ENCODE data around the gene ADSS1.

Gene ADSS1

GRCh38 chr14:104700225-104700651 lies 23.8 kb upstream of the ADSS1 start:
- DNase-seq = no peak

- DNase-seq = no peak
These were observed 23.2 kb upstream of the ADSS1 start for GRCh38 chr14:104700747-104701217.

GRCh38 chr14:104701383-104702076 lies 22.5 kb upstream of the ADSS1 start:
- DNase-seq = no peak

GRCh38 chr14:104702106-104702505 lies 21.9 kb upstream of the ADSS1 start:
- no peak for DNase-seq

- no peak for DNase-seq
These were observed 21.4 kb upstream of the ADSS1 start for GRCh38 chr14:104702673-104703072.

GRCh38 chr14:104703269-104703668 lies 20.8 kb upstream of the ADSS1 start:
- DNase-seq = no peak

- DNase-seq = no peak
These were observed 19.8 kb upstream of the ADSS1 start for GRCh38 chr14:104704252-104704651.

GRCh38 chr14:104705340-104706047 lies 18.5 kb upstream of the ADSS1 start:
- no peak for DNase-seq

DNA sequence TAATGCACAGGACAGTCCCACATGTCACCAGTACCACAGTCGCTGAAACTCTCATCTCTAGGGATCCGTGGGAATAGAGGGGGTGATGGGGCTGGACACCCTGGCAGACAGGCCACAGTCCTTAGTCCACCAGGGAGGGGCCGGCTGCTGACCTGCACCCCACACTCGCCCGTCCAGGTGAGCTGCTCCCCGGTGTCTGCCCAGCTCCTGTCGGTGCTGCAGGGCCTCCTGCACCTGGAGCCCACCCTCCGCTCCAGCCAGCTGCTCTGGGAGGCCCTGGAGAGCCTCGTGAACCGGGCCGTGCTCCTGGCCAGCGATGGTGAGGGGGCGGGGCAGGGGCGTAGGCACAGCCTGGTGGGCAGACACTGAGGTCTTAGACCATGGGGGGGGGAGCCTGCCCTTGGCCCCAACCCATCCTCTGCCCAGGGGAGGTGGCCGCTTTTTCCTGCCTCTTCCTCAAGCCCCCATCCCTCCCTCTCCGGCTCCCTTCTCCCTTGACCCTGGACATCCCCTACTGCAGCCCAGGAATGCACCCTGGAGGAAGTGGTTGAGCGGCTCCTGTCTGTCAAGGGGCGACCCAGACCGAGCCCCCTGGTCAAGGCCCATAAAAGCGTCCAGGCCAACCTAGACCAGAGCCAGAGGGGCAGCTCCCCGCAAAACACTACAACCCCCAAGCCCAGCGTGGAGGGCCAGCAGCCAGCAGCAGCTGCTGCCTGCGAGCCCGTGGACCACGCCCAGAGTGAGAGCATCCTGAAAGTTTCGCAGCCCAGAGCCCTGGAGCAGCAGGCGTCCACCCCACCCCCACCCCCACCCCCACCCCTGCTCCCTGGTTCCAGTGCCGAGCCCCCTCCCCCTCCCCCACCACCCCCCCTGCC lies 17.1 kb upstream of the ADSS1 start:
- no peak for DNase-seq

- no peak for DNase-seq
These were observed 16.1 kb upstream of the ADSS1 start for GRCh38 chr14:104707608-104708595.

GRCh38 chr14:104708606-104709268 lies 15.3 kb upstream of the ADSS1 start:
- DNase-seq = no peak

DNA sequence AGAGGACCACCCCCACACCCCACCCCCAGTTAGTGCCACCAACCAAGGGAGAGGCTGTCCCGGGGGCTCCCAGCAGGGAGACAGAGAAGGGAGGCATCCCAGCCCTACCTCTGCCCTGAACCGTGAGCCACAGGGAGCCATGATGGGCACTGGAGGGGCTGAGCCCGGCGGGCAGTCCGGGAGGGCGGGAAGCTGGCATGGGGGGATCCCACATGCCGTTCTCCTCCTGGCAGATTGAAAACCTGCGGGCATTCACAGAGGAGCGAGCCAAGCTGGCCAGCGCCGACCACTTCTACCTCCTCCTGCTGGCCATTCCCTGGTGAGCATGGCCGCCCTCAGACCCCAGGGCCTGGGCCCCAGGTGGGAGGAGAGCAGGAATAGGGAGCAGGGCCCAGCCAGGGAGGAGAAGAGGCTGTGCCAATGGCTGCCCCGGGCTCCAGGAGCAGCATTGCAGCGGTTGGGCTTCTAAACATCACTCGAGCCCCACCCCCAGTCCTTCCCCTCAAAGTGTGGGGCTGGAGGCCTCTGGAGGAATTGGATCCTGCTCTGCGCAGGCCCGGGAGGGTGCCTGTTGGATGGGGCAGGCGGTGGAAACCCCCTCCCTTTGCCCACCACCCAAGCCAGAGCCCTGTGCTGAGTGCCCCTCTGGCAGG lies 14.5 kb upstream of the ADSS1 start:
- no peak for DNase-seq

- DNase-seq = no peak
These were observed 13.8 kb upstream of the ADSS1 start for GRCh38 chr14:104710071-104710735.

DNA sequence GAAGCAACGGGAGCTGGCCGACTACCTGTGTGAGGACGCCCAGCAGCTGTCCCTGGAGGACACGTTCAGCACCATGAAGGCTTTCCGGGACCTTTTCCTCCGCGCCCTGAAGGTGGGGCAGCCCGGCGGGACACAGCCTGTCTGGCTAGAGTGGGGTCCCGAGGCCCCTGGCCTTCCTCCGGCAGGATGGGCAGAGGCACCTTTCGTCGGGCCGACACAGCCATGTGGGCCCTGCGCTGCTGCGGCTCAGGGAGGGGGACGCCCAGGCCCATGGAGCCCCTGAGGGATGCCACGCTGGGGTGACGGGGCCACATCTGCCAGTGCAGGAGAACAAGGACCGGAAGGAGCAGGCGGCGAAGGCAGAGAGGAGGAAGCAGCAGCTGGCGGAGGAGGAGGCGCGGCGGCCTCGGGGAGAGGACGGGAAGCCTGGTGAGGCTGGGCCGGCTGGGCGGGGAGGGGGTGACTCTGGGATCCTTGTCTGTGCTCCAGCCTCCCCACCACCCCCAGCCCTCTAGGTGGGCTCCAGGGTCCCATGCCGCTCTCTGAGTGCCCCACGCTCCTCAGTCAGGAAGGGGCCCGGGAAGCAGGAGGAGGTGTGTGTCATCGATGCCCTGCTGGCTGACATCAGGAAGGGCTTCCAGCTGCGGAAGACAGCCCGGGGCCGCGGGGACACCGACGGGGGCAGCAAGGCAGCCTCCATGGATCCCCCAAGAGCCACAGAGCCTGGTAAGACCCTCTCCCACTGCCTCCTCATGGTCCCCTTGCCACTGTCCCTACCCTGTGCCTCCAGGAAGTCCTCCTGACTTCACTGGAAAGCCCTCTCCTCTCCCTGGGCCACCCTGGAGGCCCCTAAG lies 10.9 kb upstream of the ADSS1 start:
- DNase-seq = no peak

GRCh38 chr14:104714066-104714465 lies 10.0 kb upstream of the ADSS1 start:
- DNase-seq = no peak

GRCh38 chr14:104714681-104715080 lies 9.3 kb upstream of the ADSS1 start:
- DNase-seq = no peak

DNA sequence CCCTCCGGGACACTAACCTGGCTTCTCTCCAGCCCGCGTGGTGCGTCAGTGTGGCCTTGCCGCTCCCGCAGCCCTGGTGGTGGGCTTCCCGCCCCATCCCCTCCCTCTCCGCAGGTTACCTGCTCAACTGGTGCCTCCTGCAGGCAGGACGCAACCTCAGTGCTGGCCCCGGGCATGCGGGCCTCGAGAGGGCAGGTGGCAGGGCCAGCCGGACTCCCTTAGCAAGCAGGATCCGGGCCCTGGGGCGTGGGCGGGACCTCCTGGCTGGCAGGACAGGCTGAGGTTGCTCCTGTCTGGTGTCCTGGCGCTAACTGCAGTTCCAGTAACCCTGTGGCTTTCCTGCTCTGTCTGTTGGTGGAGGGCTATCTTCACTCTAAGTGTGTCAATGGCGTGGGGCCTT lies 8.6 kb upstream of the ADSS1 start:
- DNase-seq = no peak

- DNase-seq = no peak
These were observed 8.2 kb upstream of the ADSS1 start for GRCh38 chr14:104715871-104716270.

DNA sequence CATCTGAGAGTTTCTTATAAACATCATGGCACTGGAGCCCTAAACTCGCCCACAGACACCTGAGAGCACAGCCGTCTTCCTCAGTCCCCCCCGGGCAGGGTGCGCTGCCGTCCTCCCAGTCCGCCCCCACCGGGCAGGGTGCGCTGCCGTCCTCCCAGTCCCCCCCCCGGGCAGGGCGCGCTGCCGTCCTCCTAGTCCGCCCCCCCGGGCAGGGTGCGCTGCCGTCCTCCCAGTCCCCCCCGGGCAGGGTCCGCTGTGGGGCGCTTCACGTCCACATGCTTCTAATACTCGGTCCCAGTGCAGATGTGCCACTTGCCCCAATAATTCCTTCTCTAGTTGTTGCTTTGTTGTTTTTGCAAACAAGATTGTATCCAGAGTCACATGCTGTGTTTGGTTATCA lies 6.9 kb upstream of the ADSS1 start:
- DNase-seq = no peak

DNA sequence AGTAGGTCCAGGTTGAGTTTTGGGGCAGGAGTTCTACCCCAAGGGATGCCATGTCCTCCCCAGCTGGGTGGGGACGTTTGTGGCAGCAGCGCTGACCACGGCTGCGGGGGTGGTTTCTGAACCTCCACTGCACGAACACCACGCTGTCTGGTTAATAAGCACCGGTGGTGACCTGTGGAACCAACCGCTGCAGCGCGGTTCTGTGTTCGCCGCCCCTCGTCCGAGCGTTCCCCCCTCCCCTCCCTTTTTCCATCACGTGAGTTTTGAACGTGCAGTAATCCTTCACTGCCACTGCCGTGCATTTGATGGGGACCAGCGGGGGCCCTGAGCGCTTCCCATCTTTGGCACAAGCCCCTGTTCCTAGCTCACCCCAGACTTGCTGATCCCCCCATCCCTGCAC lies 6.4 kb upstream of the ADSS1 start:
- no peak for DNase-seq

Data from NCI-H226 (cell line).